HepG2 (cell line): ENCODE data around the gene CCRL2. TPM values are rescaled to one million over a fixed set of nuclear protein-coding genes. Genes with fewer than 3 reads are reported as not detected.

ENCODE experiments used
- ATAC-seq: fragments of 200-7000 bp; cut with Tn5 transposase; 3 replicates; pipeline ENCODE4 v1.9.1; 2020; ENCODE audit warnings: mild to moderate bottlenecking, moderate library complexity
- BruUV-seq: library from RNA; stranded (reverse); fragments of 400-500 nt; replicated peaks from 2 replicates; lab custom pipeline; 2021; lab: Mats Ljungman, UMichigan
- CTCF ChIA-PET: fragments of 300-600 bp; formaldehyde crosslinking; extraction: SDS; loops from one replicate; lab custom pipeline; 2021; ENCODE audit warnings: low total read pairs, inconsistent platforms, low intra/inter-chr PET ratio; lab: Yijun Ruan, JAX
- POLR2A ChIA-PET: fragments of 350-600 bp; sonication (Branson Sonifier 250); formaldehyde crosslinking; loops from one replicate; lab custom pipeline; 2020; ENCODE audit warnings: antibody characterized with exemption, inconsistent platforms; lab: Yijun Ruan, JAX
- DNase-seq: peaks from one replicate; pipeline ENCODE4 v3.0.0-alpha.2; 2015; ENCODE audit warnings: low spot score
- FAIRE-seq: peaks from 3 replicates; lab custom pipeline; 2011; peaks lifted over from hg19 to GRCh38; lab: Jason Lieb, UNC
- H2AFZ ChIP-seq: one replicate; pipeline ENCODE4 v1.6.1; 2011; ENCODE audit warnings: low read length, inconsistent platforms
- H3K27ac ChIP-seq: fragments of 300-600 bp; 3 replicates; pipeline ENCODE4 v1.8.0; 2011; ENCODE audit warnings: mixed run types, mild to moderate bottlenecking, mixed read lengths, low read length, inconsistent platforms; ENCODE audit not compliant: insufficient read depth; ENCODE audit errors: extremely low read length
- H3K27me3 ChIP-seq, 2 experiments: fragments of 200-600 bp in 1 of 2; 2 replicates in 1 of 2; 3 replicates in 1 of 2; pipeline versions ENCODE4 v1.6.0 to v1.8.0; 2011; ENCODE audit warnings: low read length in 2 of 2, mild to moderate bottlenecking in 2 of 2, moderate library complexity in 2 of 2, inconsistent platforms in 1 of 2; ENCODE audit not compliant: insufficient read depth in 2 of 2, control insufficient read depth in 1 of 2
- H3K36me3 ChIP-seq, 2 experiments: fragments of 200-600 bp in 1 of 2; replicated peaks in 1 of 2; 2 replicates in 1 of 2; 3 replicates in 1 of 2; pipeline versions ENCODE4 v1.5.1 to v1.8.0; 2011; ENCODE audit warnings: low read length in 2 of 2, inconsistent platforms in 1 of 2; ENCODE audit not compliant: insufficient read depth in 2 of 2, control insufficient read depth in 1 of 2
- H3K4me1 ChIP-seq: 2 replicates; pipeline ENCODE4 v1.5.1; 2012; ENCODE audit warnings: low read length, inconsistent platforms; ENCODE audit not compliant: insufficient read depth
- H3K4me2 ChIP-seq: 2 replicates; pipeline ENCODE4 v1.6.0; 2011; ENCODE audit warnings: low read depth, low read length, inconsistent platforms
- H3K4me3 ChIP-seq, 3 experiments: fragments of 200-600 bp in 1 of 3; sonication (generic), shearing (Covaris generic) in 1 of 3; replicated peaks in 1 of 3; 2 replicates each; pipeline ENCODE4 v1.5.1; 2011 to 2016; ENCODE audit warnings: low read length in 3 of 3, inconsistent platforms in 2 of 3, low read depth in 2 of 3, mild to moderate bottlenecking in 2 of 3, control low read depth in 1 of 3, mixed read lengths in 1 of 3; ENCODE audit not compliant: insufficient read depth in 1 of 3
- H3K79me2 ChIP-seq: one replicate; pipeline ENCODE4 v1.6.1; 2011; ENCODE audit warnings: low read length, inconsistent platforms; ENCODE audit not compliant: insufficient read depth
- H3K9ac ChIP-seq: 2 replicates; pipeline ENCODE4 v1.6.0; 2011; ENCODE audit warnings: mild to moderate bottlenecking, low read depth, low read length, inconsistent platforms; ENCODE audit not compliant: insufficient read depth
- H3K9me3 ChIP-seq: 2 replicates; pipeline ENCODE4 v1.5.1; 2012; ENCODE audit warnings: mild to moderate bottlenecking, low read length
- H4K20me1 ChIP-seq: 2 replicates; pipeline ENCODE4 v1.6.0; 2011; ENCODE audit warnings: inconsistent platforms, mild to moderate bottlenecking, low read length, moderate library complexity; ENCODE audit not compliant: insufficient read depth
- CBX1 ChIP-seq: IDR thresholded peaks from one replicate; pipeline ENCODE4 v1.6.1; 2016; ENCODE audit warnings: antibody characterized with exemption, low read depth
- PRDM15 ChIP-seq: sonication (generic); formaldehyde crosslinking; IDR thresholded peaks from 2 replicates; pipeline ENCODE4 v1.4.0; 2020; ENCODE audit warnings: missing genetic modification reagents
- SOX6 ChIP-seq, 2 experiments: fragments of 450-650 bp in 1 of 2; sonication (generic) in 1 of 2; formaldehyde crosslinking in 1 of 2; IDR thresholded peaks; 2 replicates each; pipeline versions ENCODE4 v1.4.0 to v1.6.1; 2017 to 2020; ENCODE audit warnings: antibody characterized with exemption in 1 of 2, mild to moderate bottlenecking in 1 of 2, missing genetic modification reagents in 1 of 2
- ZNF652 ChIP-seq: IDR thresholded peaks from 2 replicates; pipeline ENCODE4 v1.6.1; 2016; ENCODE audit warnings: low read depth, borderline replicate concordance
- WGBS: methylation state at CpG from one replicate; pipeline ENCODE4 v1.1.6; 2017; ENCODE audit warnings: low lambda C conversion rate; 5-methylcytosine and 5-hydroxymethylcytosine counted together
- in situ Hi-C: cut with HindIII; loops from 2 replicates; pipeline ENCODE4 v1.10.0; 2017; ENCODE audit warnings: low pct_unique_long_range_greater_than_20kb; ENCODE audit not compliant: extremely low pct_ligation_motif_present
- intact Hi-C: fragments of 100-400 bp; cut with micrococcal nuclease; formaldehyde crosslinking; loops from one replicate; pipeline ENCODE4 v1.10.0; 2022; ENCODE audit not compliant: unreplicated experiment
- polyA plus RNA-seq, 8 experiments: library from polyadenylated mRNA; depleted of rRNA in 3 of 8; stranded (reverse) in 7 of 8; unstranded in 1 of 8; fragments of >200 nt; fragmentation: Illumina TruSeq in 4 of 8; extraction: Trizol in 4 of 8; gene quantifications; 2 replicates each; pipeline versions ENCODE4 v1.2.1 to v1.2.3, GENCODE V29; 2011 to 2016; ENCODE audit warnings: low read depth in 4 of 8, missing spikeins in 1 of 8, mixed read lengths in 1 of 8; ENCODE audit not compliant: insufficient read depth in 1 of 8
- total RNA-seq, 5 experiments: library from RNA; depleted of rRNA; stranded (reverse); fragments of >200 nt; fragmentation: Illumina TruSeq; extraction: Trizol; gene quantifications; 2 replicates each; pipeline ENCODE4 v1.2.3, GENCODE V29; 2016; ENCODE audit warnings: low read depth in 1 of 5
- TF ChIP-seq, protein P1 (sequence below): sonication (generic); formaldehyde crosslinking; IDR thresholded peaks from 2 replicates; pipeline ENCODE4 v1.8.0; 2022; ENCODE audit warnings: mild to moderate bottlenecking, missing genetic modification reagents, moderate library complexity

The CCRL2 gene
- total and polyA plus RNA-seq, 2 of the 13 experiments (the other 11 are each of a cell fraction or from before 2014, with no cell fraction given) = not detected

DNA sequence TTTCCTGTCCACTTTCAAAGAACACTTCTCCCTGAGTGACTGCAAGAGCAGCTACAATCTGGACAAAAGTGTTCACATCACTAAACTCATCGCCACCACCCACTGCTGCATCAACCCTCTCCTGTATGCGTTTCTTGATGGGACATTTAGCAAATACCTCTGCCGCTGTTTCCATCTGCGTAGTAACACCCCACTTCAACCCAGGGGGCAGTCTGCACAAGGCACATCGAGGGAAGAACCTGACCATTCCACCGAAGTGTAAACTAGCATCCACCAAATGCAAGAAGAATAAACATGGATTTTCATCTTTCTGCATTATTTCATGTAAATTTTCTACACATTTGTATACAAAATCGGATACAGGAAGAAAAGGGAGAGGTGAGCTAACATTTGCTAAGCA is 1.8 kb downstream of the CCRL2 start:
- FAIRE-seq = no peak
- no peak for DNase-seq
- no peaks in the 10 kb centered on the region for H3K9me3 ChIP-seq
- no peaks in the 10 kb centered on the region for H3K36me3 ChIP-seq
- H4K20me1 ChIP-seq = no peaks in the 10 kb centered on the region
- no peaks in the 10 kb centered on the region for H3K4me1 ChIP-seq
- ATAC-seq = no peak
- H3K9ac ChIP-seq = no peak overlapping the region
- no peak overlapping the region for H3K4me3 ChIP-seq
- H3K79me2 ChIP-seq = no peaks in the 10 kb centered on the region
- no TSS peak for BruUV-seq
- intact Hi-C loops = no loop called here
- in situ Hi-C loops = no loop called here
- ChIA-PET CTCF (no interaction called here), POLR2A (no interaction called here)
- H3K4me2 ChIP-seq = no peak overlapping the region
- no peak overlapping the region for H3K27ac ChIP-seq
- peaks cover 2 to 8% of the 10 kb centered on the region in 2 experiments; a peak in 2 of 5 replicates for H3K27me3 ChIP-seq
- WGBS = 34% methylated on average over 7 of the region's 7 CpGs
- no peak overlapping the region for H2AFZ ChIP-seq
- TF ChIP-seq PRDM15 = no peak
- TF ChIP-seq, protein P1, sequence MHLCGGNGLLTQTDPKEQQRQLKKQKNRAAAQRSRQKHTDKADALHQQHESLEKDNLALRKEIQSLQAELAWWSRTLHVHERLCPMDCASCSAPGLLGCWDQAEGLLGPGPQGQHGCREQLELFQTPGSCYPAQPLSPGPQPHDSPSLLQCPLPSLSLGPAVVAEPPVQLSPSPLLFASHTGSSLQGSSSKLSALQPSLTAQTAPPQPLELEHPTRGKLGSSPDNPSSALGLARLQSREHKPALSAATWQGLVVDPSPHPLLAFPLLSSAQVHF (CRISPR knock-in tag) = no peak
- no peak for TF ChIP-seq CBX1
- TF ChIP-seq SOX6 (IDR thresholded peaks at IDR 0.05) = no peak
- TF ChIP-seq SOX6 (CRISPR knock-in tag; IDR thresholded peaks at IDR 0.05) = no peak
- TF ChIP-seq ZNF652 = no peak
